Glomerular endothelial cell (primary cell): ENCODE measurements around the gene SNIP1. TPM values are rescaled to one million over a fixed set of nuclear protein-coding genes. Genes with fewer than 3 reads are reported as not detected.
"Not testable (repeated sequence)": the region's sequence is repeated elsewhere in the genome, so short reads cannot be mapped to it uniquely, and the experiment has no call there.

ENCODE experiments used
- DNase-seq: peaks from one replicate; pipeline ENCODE4 v3.0.0-alpha.2; 2011; ENCODE audit warnings: low read depth, low spot score; ENCODE audit errors: extremely low read depth
- total RNA-seq: library from RNA; depleted of rRNA; stranded (reverse); fragments of >200 nt; gene quantifications from 2 replicates; pipeline ENCODE4 v1.2.3, GENCODE V29; 2015

The SNIP1 gene, protein sequence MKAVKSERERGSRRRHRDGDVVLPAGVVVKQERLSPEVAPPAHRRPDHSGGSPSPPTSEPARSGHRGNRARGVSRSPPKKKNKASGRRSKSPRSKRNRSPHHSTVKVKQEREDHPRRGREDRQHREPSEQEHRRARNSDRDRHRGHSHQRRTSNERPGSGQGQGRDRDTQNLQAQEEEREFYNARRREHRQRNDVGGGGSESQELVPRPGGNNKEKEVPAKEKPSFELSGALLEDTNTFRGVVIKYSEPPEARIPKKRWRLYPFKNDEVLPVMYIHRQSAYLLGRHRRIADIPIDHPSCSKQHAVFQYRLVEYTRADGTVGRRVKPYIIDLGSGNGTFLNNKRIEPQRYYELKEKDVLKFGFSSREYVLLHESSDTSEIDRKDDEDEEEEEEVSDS
- total RNA-seq, result 6.7 and 25.6 TPM in 2 replicates

DNA sequence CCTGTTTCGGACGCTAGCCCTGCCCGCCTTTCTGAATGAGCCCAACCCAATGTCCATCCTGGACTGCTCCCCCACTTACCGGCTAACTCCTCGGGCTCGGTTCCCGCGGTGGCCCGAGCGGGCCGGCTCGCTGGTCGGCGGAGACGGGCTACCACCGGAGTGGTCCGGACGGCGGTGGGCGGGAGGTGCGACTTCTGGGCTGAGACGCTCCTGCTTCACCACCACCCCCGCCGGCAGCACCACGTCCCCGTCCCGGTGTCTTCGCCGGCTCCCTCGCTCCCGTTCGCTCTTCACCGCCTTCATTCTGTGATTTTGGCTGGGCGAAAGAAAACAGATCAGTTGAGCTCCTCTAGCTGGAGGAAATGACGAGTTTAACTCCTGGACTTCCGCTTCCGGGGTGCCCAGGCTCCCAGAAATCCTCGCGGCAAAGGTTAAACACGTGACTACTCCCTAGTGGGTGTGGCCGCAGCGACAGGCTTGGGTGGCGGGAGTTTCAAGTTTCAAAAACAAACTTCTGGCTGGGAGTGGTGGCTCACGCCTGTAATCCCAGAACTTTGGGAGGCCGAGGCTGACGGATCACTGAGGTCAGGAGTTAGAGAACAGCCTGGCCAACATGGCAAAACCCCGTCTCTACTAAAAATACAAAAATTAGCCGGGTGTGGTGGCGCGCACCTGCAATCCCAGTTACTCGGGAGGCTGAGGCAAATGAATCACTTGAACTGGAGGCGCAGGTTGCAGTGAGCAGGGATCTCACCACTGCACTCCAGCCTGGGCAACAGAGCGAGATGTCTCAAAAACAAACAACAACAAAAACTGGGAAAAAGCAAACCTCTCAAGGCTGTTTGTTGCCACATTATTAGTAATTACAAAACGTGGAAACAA lies at the start of gene SNIP1:
Gene SNIP1 (minus strand): TSS at position 367 of the 882 bp plus-strand sequence. CDS start 64 bp downstream, at position 303.
- no peak for DNase-seq

DNA sequence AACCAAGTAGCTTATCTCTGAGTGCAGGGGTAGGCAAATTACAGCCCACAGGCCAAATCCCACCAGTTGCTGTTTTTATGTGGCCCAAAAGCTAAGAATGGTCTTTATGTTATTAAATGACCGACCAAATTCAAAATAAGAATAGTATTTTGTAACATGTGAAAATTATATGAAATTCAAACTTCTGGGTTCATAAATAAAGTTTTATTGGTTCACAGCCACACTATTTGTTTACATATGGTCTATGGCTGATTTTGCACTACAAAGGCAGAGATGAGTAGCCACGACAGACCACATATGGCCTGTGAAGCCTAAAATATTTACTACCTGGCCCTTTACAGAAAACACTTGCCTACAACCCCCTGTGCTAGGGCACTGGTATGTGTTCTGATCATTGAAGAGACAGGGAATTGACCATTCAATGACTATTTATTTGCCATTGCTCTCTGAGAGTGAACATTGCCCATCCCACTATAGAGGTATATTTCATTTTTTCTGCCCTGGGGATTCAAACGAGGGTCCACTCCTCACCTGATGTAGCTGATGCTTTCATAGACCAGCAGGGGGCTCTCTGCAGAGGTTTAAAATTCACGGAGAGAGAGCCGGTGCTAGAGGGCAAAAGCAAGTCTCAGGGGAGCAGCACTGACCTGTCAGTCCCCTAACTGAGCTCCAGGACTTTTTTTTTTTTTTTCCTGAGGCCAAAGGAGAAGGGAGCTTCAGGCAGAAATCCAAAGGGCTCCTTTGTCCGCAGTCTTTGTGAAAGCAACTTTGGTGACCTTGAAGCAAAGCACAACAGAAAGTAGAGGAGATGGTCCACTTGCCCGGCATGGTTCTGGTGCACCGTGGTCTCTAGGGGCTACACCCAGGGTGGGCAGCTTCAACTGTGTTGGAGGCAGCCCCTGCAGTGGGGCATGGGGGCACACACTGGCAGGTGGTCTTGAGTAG lies 48.9 kb upstream of the SNIP1 start:
- DNase-seq, result no peak

DNA sequence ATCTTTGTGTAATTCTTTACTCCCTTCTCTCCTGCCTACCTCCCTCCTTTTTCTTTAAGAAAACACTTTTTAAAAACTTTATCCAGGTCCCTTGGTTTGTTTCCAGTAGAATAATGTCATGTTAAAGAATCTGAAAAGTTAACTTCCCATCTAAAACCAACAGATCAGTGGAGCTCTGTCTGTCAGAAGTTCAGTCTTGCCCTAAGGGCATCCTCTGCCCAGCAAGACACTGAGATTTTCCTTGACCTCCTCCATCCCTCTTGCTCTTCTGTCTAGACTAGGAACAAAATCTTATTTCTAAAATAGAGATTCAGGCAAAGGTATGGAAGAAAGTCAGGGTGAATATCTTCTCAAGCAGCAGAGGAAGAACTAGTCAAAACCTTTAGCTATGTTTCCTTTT lies 47.3 kb upstream of the SNIP1 start:
- no peak for DNase-seq

DNA sequence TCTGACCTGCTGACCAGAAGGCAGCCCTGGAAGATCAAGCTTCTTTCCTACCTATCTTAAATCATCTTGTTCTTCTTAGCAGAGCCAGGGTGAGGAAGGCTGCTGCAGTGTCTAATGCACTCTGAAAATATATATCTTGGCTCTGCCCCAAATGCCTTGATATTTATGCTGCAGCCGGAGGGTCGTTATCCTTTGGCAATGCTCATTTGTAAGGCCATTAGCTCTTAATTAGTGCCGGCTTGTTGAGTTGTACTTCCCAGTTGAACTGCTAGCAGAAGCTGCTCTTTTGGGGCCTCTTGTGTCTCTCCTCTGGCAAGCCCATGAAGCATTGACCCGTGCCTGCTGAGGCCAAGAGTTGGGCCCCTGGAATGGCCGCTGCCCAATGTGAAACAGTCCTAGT lies 45.8 kb upstream of the SNIP1 start:
- DNase-seq, result no peak

DNA sequence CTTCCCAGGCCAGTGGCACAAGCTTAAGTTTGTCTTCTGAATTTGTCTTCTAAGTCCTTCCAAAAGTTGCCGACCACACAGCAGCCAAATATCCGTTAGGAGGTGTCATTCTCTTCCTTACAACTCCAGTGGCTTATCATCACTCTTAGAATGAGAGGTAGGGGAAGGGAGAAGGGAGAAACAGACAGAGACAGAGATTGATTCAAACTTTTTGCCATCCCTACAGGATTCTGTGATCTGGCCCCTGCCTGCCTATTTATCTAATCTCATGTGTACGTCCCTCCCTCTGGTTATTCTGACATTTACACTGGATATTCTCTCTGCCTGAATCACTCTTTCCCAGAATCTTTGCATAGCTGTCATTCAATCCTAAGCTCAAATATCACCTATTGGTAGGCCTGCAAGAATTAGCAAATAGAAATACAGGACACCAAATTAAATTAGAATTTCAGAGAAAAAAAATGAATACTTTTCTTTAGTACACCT lies 42.1 kb upstream of the SNIP1 start:
- no peak for DNase-seq

DNA sequence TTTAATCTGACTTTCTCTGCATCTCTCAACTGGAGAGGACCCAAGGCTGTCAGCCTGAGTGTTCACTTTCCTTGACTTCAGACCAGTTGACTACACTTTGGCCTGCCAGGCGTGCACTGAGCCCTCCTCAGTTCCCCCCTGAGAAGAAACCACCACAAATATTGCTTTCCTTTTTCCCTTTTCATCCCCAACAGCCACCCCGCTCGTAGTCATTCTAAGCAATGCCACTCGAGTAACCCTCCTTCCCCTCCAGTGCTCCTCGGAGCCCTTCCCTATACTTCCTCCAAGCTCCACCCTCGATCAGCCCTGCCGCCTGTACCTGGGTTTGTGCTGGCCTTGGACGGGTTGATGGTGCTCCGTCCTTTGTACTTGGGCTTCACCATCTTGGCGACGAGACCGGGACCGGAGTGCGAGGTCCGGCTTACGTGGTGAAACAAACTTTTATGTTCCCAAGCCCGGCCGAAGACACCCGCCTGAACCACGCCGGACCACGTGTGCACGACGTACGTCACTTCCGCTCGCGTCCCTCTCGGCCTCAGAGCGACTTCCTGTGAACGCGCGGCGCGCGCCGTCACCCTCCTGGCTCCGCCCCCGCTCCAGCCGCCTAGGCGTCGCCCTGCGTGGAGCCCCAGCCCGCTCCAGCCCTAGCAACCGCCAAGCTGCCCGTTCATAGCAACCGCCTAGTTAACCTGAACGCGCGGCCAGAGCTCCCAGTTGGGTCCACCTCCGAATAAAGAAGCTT lies 41.5 kb upstream of the SNIP1 start, which contains the start of gene GNL2:
Gene GNL2 (minus strand): TSS at position 498 of the 742 bp plus-strand sequence. CDS start 115 bp downstream, at position 383.
- peak; percentile 66 for DNase-seq

DNA sequence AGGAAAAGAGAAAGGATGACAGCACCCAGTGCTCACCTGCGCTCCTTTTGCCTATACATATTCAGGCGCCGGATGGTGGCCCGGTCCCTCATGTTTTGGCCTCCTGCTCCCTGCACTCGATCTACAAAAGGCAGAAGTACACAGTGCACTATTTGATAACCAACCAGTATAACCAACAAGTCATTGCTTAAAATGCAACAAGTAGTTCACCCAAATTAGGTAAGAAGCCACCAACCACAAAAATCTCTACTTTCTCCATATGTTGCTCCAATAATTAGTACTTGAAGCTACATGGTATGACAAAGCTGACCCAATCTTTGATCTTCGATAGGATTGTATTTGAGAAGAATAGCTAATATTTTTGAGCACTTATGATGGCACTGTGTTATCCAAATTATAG lies 39.6 kb upstream of the SNIP1 start:
- no peak for DNase-seq

DNA sequence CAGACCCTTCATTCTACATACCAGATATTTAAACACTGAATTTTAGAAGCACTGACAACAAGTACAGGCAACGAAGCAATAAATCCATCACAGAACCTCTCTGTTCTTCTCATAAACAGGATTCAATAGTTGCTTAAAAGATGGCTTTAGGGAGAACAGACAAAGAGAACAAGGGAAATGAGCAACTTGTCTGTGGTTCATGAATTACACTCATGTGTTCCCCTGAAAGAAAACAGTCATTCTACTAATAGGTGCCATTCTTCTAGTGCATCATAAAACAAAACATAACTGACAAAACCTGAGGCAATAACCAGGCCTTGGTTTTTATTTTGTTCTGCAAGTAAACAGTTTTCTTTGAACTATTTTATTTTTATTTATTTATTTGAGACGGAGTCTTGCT lies 34.8 kb upstream of the SNIP1 start:
- DNase-seq, result no peak

DNA sequence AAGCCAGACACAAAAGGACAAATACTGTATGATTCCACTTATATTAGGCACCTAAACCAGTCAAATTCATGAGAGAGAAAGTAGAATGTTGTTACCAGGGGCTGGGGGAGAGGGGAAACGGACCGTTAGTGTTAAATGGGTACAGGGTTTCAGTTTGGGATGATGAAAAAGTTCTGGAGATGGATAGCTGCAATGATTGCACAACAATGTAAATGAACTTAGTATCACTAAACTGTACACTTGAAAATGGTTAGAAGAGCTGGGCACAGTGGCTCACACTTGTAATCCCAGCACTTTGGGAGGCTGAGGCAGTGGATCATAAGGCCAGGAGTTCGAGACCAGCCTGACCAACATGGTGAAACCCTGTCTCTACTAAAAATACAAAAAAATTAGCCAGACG lies 30.5 kb upstream of the SNIP1 start:
- DNase-seq, result not testable (repeated sequence)

DNA sequence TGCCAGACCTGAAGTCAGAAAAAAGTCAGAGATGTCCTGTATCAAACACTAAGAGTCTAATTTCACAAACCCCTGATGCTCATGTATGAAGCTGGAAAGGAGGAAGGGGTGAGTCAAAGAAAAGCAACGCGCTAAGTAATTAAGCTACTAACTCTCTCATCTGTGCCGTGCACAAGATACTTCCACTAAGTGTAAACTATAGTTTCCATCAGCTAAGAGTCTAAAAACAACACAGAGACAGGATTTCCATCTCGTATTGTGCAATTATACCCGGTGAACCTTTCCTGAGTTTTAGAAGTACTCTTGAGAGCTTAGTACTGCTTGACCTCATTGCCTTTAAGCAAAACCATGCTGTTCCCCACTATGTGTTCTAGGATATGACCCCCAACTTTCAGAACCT lies 21.6 kb upstream of the SNIP1 start:
- peak; percentile 20 for DNase-seq

DNA sequence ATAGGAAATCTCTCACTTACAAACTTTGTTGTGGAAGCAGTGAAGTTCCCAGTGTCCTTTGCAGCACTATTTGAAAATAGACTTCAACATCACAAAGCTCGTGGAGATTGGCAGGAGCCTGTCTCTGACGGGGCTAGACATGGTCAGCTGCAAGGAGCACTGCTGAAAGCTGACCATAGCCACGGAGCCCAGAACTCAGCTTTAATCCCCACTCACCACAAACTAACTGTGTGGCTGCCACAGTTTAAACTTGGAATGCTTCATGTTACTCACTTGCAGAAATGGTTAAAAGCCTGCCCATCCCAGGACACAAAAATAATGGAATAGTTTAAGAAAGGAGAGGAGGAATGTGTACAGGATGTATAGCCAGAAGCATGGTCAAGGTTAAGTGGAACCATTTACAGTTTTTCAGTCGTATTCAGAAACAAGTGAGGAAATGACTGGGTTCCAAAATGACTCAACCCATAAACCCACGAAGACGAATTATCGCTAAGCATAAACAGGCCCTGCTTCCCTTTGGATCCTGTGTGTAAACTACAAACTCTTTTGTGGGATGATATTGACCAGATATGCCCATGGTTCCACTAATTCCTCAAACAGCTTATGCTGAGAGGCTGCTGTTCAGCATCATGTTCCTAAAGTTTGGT lies 20.9 kb upstream of the SNIP1 start:
- peak; percentile 41 for DNase-seq

DNA sequence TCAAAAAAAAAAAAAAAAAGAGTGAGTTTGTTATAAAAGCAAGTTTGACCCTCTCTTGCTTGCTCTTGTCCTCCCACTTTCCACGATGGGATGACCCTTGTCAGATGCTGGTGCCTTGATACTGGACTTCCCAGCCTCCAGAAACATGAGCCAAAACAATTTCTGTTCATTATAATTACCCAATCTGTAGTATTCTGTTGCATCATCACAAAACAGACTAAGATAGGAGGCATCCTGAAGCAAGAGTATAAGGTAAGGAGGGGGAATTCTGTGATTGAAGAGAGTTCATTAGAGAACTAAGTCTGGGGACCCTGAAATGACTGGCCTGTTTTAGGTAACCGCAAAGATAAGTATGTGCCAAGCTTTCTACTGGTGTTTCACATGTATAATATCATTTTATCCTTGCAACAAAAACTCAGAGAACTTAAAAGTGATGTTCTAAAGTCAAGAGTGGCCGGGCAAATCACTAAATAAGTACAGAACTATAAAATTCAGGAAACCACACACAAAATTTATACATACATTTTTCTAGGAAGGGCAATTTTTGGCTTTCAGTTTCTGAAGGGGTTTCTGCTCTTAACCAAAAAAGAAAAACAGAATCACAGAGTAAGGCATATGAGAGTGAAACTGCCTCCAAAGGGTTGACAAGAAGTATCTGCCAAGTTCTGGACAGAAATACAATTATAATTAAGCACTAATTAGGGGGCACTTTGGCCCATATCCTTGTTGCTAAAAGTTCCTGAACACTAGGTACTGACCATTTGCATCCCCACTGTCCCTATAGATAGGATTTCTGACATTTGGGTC lies 16.6 kb upstream of the SNIP1 start:
- no peak for DNase-seq

DNA sequence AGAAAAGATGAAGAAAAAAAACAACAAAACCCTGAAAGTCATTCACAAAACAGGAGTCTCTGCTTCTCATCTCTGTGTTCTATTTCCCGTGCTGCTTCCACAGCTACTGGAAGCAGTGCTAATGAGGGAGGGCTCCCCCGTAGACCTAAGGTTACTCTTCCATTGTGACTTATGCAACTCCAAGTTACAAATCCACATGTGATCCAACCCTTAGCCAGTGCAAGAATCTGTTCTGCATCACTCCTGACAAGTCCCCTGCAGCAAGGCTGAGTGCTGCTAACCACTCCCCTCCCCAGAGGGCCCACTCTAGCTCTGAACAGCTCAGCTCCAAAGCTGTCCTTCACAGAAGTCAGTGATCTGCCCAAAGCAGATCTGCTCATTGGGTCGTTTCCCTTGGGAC lies 12.9 kb upstream of the SNIP1 start:
- no peak for DNase-seq

DNA sequence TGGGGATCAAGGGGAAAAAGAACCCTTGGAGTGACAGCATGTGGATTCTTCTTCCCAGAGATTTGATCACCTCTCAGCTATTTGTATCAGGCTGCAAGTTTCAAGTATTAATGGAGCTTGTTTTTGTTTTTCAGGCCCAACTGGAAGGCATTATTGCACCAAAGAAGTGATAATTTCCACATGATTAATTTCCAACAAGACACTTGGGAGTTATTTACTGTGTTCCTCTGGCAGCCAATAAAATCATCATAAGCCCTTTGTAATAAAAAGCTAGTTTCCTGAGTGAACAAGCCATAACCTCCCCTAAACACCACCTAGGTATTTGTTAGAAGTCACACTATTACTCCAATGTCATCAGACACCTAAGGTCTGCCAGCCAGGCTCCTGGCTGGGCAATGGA lies 10.8 kb upstream of the SNIP1 start:
- no peak for DNase-seq

DNA sequence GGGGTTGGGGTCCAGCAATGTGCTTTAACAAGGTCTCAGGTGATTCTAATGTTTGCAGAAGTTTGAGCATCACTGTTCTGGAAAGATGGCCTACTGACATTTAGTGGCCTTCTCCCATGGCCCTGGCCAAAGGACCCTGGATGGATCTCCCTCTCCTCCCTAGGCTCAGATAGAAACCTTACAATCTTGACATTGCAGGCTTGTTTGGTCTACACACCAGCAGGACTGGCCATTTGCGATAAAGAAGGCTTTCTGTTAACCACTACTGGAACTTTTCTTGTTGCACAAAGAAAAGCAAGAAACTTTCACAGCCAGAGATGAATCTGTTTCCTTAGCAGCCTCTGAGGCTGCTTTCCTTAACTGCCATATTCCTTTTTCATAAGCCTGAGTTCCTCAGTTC lies 8.9 kb upstream of the SNIP1 start:
- no peak for DNase-seq

DNA sequence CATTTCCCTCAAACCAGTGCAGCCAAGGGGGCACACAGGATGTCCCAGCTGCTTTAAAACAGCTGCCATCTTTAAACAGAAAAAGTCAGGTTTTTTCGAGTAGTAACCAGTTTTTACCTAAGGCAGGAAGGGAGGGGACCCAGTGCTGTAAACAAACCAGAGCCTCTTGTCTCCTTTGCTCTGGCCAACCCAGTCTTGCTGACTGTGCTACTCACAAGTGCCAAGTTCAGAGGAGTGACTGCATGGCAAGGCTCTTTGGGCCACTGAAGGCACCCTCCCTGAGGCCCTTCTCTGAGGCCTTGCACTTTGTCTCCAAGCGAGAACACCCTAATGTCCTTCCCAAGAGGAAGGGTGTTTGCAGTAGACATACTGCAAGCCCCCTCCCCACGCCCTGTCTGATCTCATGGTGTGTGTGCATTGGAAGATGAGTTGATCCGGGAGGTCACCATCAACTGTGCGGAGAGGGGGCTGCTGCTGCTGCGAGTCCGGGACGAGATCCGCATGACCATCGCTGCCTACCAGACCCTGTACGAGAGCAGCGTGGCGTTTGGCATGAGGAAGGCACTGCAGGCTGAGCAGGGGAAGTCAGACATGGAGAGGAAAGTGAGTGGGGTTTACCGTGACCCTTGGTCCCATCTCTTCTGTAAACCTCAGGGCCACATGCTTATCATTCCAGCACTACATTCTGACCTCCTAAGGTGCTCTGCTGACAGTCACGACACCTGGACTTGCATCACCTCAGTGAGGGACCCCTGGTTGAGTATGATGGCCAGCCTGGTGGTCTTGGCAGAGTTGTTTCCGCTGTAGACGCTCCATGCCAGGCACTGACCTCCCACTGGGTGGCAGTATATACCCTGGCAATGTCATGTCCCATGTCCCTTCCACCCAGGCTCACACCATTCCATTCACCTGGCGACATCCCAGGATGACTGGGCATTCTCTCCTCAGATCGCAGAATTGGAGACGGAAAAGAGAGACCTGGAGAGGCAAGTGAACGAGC lies 7.3 kb upstream of the SNIP1 start:
- DNase-seq, result no peak
